VCaP (cell line): Measurements from ENCODE around the gene ACAT2.

Experiments used
- H3K27ac ChIP-seq: fragments of 450-650 bp; 2 replicates; pipeline ENCODE4 v1.5.1; 2017
- TF ChIP-seq, protein P1 (sequence below): fragments of 450-650 bp; conservative IDR thresholded peaks from 2 replicates; pipeline ENCODE4 v1.5.1; 2017; ENCODE audit warnings: mild to moderate bottlenecking, moderate library complexity

ACAT2 gene

DNA sequence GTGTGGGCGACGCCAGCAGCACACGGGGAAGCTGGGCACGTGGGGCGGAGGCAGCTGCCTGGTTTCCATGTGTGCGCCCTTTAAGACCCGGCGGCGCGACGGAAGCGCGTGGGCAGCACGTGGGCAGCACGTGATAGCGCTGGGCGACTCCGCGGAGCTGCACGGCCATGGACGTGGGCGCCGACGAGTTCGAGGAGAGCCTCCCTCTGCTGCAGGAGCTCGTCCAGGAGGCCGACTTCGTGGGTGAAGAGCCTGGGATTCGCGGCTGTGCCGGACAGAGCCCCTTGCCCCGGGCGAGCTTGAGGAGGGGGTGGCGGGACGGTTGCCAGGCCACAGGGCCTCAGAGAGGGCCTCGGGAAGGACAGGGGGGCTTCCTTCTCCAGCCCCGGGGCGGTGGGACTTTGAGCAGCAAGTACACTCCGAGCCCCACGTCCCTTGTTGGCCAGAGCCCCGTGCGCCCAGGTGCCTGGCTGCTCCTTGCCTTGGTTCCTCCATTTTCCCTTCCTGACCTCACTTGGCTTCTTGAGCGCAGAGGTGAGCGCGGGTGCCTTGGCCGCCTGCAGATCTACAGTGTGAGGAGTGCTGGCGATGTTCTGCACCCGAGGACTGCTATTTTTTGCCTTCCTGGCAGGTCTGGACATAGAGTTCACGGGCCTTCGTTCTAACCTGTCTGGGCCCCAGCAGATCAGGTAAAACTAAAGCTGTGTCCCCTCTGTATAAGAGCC, 38.5 kb downstream of the ACAT2 start, which contains the start of gene PNLDC1:
TSS of gene PNLDC1 (plus strand) at position 136 of the 725 bp plus-strand sequence. CDS start at position 168, 32 bp downstream.
- no peak within 1 kb of the TSS for H3K27ac ChIP-seq
- TF ChIP-seq, protein P1, sequence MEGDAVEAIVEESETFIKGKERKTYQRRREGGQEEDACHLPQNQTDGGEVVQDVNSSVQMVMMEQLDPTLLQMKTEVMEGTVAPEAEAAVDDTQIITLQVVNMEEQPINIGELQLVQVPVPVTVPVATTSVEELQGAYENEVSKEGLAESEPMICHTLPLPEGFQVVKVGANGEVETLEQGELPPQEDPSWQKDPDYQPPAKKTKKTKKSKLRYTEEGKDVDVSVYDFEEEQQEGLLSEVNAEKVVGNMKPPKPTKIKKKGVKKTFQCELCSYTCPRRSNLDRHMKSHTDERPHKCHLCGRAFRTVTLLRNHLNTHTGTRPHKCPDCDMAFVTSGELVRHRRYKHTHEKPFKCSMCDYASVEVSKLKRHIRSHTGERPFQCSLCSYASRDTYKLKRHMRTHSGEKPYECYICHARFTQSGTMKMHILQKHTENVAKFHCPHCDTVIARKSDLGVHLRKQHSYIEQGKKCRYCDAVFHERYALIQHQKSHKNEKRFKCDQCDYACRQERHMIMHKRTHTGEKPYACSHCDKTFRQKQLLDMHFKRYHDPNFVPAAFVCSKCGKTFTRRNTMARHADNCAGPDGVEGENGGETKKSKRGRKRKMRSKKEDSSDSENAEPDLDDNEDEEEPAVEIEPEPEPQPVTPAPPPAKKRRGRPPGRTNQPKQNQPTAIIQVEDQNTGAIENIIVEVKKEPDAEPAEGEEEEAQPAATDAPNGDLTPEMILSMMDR: no peak

DNA sequence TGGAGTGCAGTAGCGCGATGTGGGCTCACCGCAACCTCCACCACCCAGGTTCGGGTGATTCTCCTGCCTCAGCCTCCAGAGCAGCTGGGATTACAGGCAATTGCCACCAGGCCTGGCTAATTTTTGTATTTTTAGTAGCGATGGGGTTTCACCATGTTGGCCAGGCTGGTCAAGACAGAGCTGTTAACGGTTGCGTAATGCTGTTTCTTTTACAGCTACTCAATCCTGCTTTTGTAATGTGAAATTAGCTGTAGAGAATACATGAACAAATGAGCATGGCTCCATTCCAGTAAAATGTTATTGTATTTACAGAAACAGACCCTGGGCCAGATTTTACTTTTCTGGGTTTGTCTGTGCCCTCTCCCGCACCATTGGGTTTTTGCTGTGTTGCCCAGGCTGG, 40.1 kb downstream of the ACAT2 start:
- TF ChIP-seq, protein P1: no peak
- no peak overlapping the region for H3K27ac ChIP-seq

DNA sequence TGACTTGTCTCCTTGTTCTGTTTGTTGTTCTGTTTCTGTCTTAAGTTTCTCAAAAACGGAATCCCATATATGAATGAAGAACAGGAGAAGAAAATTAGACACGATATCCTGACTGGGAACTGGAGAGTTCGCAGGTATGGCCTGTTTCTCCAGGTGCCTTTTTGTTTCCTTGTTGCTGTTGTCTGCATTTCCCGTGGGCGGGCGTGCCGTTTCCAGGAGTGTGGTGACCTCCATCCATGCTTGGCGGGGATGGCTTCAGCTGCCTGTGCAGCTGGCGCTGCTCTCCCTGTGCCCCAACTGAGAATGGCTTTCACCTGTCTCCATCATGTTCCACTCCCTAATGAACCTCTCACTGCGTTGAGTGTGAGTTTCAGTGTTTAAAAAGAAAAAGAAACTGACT, 42.7 kb downstream of the ACAT2 start:
- no peak overlapping the region for H3K27ac ChIP-seq
- TF ChIP-seq, protein P1: no peak

DNA sequence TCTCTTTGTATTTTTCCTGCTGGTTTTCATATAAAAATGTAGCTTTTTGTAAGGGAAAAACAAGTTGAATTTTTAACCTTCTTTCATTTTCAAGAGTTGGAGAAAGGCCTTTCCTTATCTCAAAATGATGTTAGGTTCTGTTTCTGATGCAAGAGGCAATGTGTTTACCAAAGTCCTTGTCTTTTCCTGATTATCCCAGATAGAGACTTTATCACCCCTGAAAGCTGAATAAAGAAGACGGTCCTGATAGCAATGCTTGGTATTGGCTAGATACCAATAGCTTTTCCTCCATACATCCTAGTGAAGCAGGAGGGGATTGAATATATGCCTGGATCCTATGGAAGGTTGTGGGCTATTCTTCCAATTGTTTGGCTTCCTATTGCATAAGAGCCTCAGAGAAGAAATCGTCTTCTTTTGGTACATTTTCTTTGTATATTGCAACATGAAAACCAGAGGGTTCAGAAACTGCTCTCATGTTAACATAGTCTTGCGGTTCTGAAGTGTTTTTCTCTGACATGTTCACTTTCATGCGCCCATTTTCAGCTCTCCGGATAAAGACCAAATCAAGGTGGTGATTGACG, 43.7 kb downstream of the ACAT2 start:
- no peak overlapping the region for H3K27ac ChIP-seq
- TF ChIP-seq, protein P1: no peak

DNA sequence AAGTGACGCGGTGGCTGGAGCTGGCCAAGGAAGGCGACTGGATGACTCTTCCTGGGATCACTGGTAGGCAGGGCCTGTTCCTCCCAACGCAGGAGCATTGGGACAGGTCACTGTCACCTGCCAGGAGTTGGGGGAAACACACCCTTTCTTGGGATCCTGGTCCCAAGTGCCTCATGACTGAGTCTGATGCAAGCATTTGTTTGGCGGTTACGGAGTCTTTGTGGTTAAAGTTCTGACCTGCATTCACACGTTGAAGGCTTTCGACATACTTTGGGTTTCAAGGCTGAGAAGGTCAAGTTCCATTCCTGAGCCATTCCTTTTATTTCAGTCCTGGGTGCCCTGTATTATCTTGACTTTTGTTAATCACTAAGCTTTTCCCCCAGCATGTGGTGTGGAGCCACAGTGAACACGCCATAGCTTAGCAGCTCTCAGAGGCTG, 44.2 kb downstream of the ACAT2 start:
- TF ChIP-seq, protein P1: no peak

DNA sequence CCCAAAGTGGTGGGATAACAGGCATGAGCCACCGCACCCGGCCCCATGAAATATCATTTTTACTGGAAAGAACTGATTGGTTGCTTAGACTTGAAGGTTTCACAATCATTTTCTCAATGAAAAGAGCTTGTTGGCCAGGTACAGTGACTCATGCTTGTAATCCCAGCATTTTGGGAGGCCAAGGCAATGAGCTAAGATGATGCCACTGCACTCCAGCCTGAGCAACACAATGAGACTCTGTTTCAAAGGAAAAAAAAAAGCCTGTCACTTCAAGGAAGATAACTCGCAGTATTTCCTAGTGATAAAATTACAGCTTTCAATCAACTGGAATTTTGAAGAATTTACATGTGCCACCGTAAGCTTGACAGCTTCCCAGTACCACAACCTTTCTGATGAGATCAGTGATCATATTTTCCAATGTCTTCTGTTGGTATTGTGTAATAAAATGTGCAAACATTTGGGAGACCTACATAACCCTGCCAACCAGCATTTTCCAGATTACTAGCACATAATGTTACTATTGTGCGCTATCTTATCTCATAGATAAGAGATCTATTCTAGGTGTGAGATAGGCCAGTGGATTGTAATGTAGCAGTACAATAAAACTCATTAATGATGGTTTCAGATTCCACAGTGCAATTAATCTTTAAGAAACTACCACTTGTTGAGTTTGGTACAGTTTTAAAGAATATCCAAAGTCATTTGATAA, 45.5 kb downstream of the ACAT2 start:
- TF ChIP-seq, protein P1: no peak
- H3K27ac ChIP-seq: peak overlapping the region; percentile 42

More for the DNA sequence above, 44.2 kb downstream of the ACAT2 start:
- no peak overlapping the region for H3K27ac ChIP-seq

DNA sequence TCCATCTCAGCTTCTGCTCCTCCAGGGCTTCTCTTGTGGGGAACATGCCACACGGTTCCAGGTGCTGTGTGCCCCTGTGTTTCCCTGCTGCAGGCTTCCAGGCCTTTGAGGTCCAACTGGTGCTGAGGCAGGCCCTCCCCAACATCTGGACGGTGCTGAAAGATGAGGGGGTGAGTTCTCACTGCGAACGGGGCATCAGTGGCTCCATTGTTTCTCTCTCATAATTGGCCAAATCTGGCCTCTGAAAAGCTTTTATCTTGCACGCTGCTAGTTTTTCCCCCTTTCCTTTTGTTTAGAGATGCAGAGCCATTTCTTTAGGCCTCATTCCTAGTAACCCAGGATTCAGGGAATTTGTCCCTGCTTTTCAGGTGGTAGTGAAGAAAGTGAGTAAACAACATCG, 46.8 kb downstream of the ACAT2 start:
- TF ChIP-seq, protein P1: no peak
- H3K27ac ChIP-seq: no peak overlapping the region
